ENCODE results near the gene LYZL6.

GRCh38 chr17:35981908-35982330 lies 38.4 kb upstream of the LYZL6 start:
- TF ChIP-seq, protein P1, sequence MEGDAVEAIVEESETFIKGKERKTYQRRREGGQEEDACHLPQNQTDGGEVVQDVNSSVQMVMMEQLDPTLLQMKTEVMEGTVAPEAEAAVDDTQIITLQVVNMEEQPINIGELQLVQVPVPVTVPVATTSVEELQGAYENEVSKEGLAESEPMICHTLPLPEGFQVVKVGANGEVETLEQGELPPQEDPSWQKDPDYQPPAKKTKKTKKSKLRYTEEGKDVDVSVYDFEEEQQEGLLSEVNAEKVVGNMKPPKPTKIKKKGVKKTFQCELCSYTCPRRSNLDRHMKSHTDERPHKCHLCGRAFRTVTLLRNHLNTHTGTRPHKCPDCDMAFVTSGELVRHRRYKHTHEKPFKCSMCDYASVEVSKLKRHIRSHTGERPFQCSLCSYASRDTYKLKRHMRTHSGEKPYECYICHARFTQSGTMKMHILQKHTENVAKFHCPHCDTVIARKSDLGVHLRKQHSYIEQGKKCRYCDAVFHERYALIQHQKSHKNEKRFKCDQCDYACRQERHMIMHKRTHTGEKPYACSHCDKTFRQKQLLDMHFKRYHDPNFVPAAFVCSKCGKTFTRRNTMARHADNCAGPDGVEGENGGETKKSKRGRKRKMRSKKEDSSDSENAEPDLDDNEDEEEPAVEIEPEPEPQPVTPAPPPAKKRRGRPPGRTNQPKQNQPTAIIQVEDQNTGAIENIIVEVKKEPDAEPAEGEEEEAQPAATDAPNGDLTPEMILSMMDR (IDR thresholded peaks at IDR 0.05 in 4 of 5, conservative IDR thresholded peaks at IDR 0.05 in 1 of 5), result no peak
- no peak for TF ChIP-seq POLR2A (IDR thresholded peaks at IDR 0.05)

Measured in gastrocnemius medialis (tissue), 4 donors.